Fibroblast of mammary gland (primary cell): ENCODE results near the gene COL4A6.
"Not testable (repeated sequence)": the region's sequence is repeated elsewhere in the genome, so short reads cannot be mapped to it uniquely, and the experiment has no call there.

Source experiments
- DNase-seq: peaks from one replicate; pipeline ENCODE4 v3.0.0-alpha.2; 2010; ENCODE audit warnings: low read depth
- H3K4me3 ChIP-seq: 2 replicates; pipeline ENCODE4 v1.5.1; 2011; ENCODE audit warnings: low read depth, mild to moderate bottlenecking, low read length, moderate library complexity; ENCODE audit not compliant: control insufficient read depth
- CTCF ChIP-seq: conservative IDR thresholded peaks from 2 replicates; pipeline ENCODE4 v1.5.1; 2011; ENCODE audit warnings: low read depth, low read length, inconsistent platforms; ENCODE audit not compliant: control insufficient read depth, insufficient read depth

COL4A6 gene

GRCh38 chrX:108396188-108396891, 41.9 kb downstream of the COL4A6 start:
- H3K4me3 ChIP-seq = no peak overlapping the region
- DNase-seq = peak; percentile 51
- TF ChIP-seq CTCF = no peak

- not testable (repeated sequence) for DNase-seq, H3K4me3 ChIP-seq
These were observed 47.1 kb downstream of the COL4A6 start for GRCh38 chrX:108390976-108391717.

GRCh38 chrX:108384783-108385182, 53.4 kb downstream of the COL4A6 start:
- no peak for TF ChIP-seq CTCF
- no peak overlapping the region for H3K4me3 ChIP-seq
- DNase-seq = no peak

- DNase-seq = no peak
- no peak overlapping the region for H3K4me3 ChIP-seq
- TF ChIP-seq CTCF = no peak
These were observed 58.0 kb downstream of the COL4A6 start for GRCh38 chrX:108380222-108380621.

GRCh38 chrX:108376821-108377220, 61.4 kb downstream of the COL4A6 start:
- not testable (repeated sequence) for DNase-seq, H3K4me3 ChIP-seq

GRCh38 chrX:108375591-108375990, 62.6 kb downstream of the COL4A6 start:
- not testable (repeated sequence) for DNase-seq, H3K4me3 ChIP-seq

- H3K4me3 ChIP-seq = no peak overlapping the region
- no peak for DNase-seq
- no peak for TF ChIP-seq CTCF
These were observed 71.4 kb downstream of the COL4A6 start for GRCh38 chrX:108366644-108367406.

GRCh38 chrX:108362026-108362425, 76.2 kb downstream of the COL4A6 start:
- DNase-seq = peak; percentile 4
- no peak for TF ChIP-seq CTCF
- no peak overlapping the region for H3K4me3 ChIP-seq
